ENCODE measurements around the gene AP3S2.
"Not testable (repeated sequence)": the region's sequence is repeated elsewhere in the genome, so short reads cannot be mapped to it uniquely, and the experiment has no call there.

The AP3S2 gene

GRCh38 chr15:89864958-89865739 is 28.6 kb downstream of the AP3S2 start:
- DNase-seq (ENCODE audit: low read depth in 2 of 2) = no peak

GRCh38 chr15:89863918-89864317 is 29.9 kb downstream of the AP3S2 start:
- no peak for DNase-seq (ENCODE audit: low read depth in 2 of 2)

GRCh38 chr15:89860891-89861290 is 32.9 kb downstream of the AP3S2 start:
- no peak for DNase-seq (ENCODE audit: low read depth in 2 of 2)

GRCh38 chr15:89860431-89860830 is 33.4 kb downstream of the AP3S2 start:
- DNase-seq (ENCODE audit: low read depth in 2 of 2) = no peak

GRCh38 chr15:89858661-89859458 is 34.9 kb downstream of the AP3S2 start:
- DNase-seq (ENCODE audit: low read depth in 2 of 2) = no peak

- no peak for DNase-seq (ENCODE audit: low read depth in 2 of 2)
Measured at GRCh38 chr15:89857673-89858072, 36.1 kb downstream of the AP3S2 start.

- no peak for DNase-seq (ENCODE audit: low read depth in 2 of 2)
Measured at GRCh38 chr15:89855948-89856347, 37.8 kb downstream of the AP3S2 start.

- DNase-seq (ENCODE audit: low read depth in 2 of 2) = not testable (repeated sequence)
Measured at GRCh38 chr15:89854863-89855262, 38.9 kb downstream of the AP3S2 start.

- no peak for DNase-seq (ENCODE audit: low read depth in 2 of 2)
Measured at GRCh38 chr15:89852342-89852995, 41.3 kb downstream of the AP3S2 start.

GRCh38 chr15:89851673-89852341 is 42.0 kb downstream of the AP3S2 start:
- no peak for DNase-seq (ENCODE audit: low read depth in 2 of 2)

GRCh38 chr15:89848970-89849292 is 44.9 kb downstream of the AP3S2 start:
- no peak for DNase-seq (ENCODE audit: low read depth in 2 of 2)

GRCh38 chr15:89847101-89847500 is 46.7 kb downstream of the AP3S2 start:
- DNase-seq (ENCODE audit: low read depth in 2 of 2) = no peak

GRCh38 chr15:89845305-89845893 is 48.4 kb downstream of the AP3S2 start:
- no peak for DNase-seq (ENCODE audit: low read depth in 2 of 2)

- no peak for DNase-seq (ENCODE audit: low read depth in 2 of 2)
Measured at GRCh38 chr15:89841962-89842361, 51.8 kb downstream of the AP3S2 start.

- DNase-seq (ENCODE audit: low read depth in 2 of 2) = no peak
Measured at GRCh38 chr15:89841306-89841705, 52.5 kb downstream of the AP3S2 start.

- DNase-seq (ENCODE audit: low read depth in 2 of 2) = no peak
Measured at GRCh38 chr15:89839167-89839810, 54.5 kb downstream of the AP3S2 start.

GRCh38 chr15:89837830-89838178 is 56.0 kb downstream of the AP3S2 start:
- no peak for DNase-seq (ENCODE audit: low read depth in 2 of 2)

GRCh38 chr15:89837134-89837829 is 56.5 kb downstream of the AP3S2 start:
- DNase-seq (ENCODE audit: low read depth in 2 of 2) = no peak

- no peak for DNase-seq (ENCODE audit: low read depth in 2 of 2)
Measured at GRCh38 chr15:89836267-89837133, 57.3 kb downstream of the AP3S2 start.

GRCh38 chr15:89835176-89835564 is 58.6 kb downstream of the AP3S2 start:
- DNase-seq (ENCODE audit: low read depth in 2 of 2) = no peak

Data from stimulated activated CD8-positive, alpha-beta memory T cell treated with anti-CD3 and anti-CD28 coated beads, Interleukin-2, amount 100 ng/mL, for 48 hours (primary cell).